ENCODE measurements around the gene TSGA10IP.

DNA sequence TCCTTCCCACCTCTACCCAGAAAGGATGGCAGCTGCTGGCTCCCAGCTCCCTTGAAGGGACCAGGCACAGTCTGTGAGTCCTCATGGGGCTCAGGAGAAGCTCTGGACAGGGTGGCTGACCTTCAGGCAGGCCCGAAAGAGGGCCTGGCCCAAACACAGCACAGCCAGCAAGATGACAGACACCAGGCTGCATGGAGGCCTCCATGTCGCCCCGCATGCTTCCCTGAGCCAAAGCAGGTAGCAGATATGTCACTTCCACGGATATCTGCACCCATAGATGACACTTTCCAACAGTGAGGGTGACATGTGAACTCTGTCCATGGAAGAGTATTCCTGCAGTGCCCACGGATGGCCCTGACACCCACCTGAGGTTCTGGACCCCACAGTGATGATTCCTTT lies 38.3 kb downstream of the TSGA10IP start:
- TF ChIP-seq, protein P1, sequence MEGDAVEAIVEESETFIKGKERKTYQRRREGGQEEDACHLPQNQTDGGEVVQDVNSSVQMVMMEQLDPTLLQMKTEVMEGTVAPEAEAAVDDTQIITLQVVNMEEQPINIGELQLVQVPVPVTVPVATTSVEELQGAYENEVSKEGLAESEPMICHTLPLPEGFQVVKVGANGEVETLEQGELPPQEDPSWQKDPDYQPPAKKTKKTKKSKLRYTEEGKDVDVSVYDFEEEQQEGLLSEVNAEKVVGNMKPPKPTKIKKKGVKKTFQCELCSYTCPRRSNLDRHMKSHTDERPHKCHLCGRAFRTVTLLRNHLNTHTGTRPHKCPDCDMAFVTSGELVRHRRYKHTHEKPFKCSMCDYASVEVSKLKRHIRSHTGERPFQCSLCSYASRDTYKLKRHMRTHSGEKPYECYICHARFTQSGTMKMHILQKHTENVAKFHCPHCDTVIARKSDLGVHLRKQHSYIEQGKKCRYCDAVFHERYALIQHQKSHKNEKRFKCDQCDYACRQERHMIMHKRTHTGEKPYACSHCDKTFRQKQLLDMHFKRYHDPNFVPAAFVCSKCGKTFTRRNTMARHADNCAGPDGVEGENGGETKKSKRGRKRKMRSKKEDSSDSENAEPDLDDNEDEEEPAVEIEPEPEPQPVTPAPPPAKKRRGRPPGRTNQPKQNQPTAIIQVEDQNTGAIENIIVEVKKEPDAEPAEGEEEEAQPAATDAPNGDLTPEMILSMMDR (IDR thresholded peaks at IDR 0.05) = no peak
- TF ChIP-seq EP300 (IDR thresholded peaks at IDR 0.05) = no peak

Data from esophagus muscularis mucosa (tissue), 3 donors.